ENCODE measurements around the gene CACNA2D3.

CACNA2D3 gene

DNA sequence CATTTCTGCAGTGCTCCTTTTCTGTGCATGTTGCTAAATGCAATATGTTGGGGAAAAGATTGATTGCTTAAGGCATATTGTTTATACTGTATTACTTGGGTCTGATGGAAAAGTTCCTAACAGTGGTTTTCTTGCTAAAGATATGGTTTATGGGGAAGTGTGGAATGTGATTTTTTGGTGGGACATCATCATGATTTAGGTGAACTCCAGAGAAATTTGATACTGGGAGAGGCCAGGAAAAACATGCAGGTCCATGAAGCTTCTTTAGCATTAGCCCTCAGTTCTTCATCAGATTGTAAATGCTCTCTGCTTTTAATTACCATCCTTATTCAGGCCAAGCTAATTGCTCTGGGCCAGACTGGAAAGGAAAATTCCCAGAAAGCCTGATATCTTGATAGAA, 658.0 kb downstream of the CACNA2D3 start:
- no peak for DNase-seq

DNA sequence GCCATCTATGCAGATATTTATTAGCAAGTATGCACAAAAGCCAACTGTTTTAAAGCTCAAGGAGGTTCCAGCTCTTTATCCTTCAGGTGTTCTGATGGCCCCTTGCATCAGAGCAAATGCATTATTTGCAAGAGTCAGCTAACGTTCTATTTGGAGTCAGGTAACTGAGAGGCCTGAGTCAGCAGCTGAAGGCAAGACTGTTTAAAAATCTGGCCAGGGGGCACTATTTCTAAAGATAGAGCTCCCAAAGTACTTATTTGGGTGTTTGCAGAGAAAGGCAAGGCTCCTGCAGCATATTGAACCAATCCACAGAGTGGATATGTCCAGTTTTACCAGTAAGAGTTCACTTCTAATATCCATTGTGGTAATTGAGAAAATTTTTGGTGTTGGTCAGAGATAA, 659.4 kb downstream of the CACNA2D3 start:
- no peak for DNase-seq

DNA sequence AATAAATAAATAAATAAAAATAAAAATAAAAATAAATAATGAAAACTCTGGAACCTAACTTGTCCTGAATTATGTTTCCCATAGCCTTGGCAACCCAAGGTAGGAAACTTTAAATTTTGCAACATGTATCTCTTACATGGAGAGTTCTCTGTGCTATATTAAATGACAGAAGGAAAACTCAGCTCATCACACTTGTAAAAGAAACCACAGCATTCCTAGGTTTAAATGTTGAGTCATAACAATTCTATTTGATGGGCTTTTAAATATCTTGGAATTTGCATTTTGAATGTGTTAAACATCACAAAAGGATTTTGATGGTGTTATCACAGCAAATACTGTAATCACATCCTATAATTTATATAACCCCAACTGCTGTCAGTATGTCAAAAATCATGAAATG, 661.3 kb downstream of the CACNA2D3 start:
- no peak for DNase-seq

DNA sequence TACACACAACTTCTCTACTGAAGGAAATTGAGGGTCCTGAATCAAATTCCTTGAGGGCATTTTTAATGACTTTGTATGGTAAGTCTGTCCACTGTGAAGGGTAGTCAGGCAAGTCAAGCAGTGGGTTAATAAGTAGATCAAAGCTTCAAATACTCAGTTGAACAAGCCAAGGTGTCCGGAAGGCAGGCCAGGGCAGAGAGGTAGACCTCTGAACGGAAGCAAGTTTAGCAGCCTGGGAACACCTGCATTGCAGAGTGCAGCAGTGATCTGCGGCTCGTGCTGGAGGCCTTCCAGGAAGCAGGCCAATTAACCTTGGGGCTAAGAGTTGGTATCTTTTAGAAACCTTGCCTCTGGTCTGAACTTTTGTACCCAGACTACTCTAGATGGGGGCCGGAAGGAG, 661.7 kb downstream of the CACNA2D3 start:
- DNase-seq: no peak

DNA sequence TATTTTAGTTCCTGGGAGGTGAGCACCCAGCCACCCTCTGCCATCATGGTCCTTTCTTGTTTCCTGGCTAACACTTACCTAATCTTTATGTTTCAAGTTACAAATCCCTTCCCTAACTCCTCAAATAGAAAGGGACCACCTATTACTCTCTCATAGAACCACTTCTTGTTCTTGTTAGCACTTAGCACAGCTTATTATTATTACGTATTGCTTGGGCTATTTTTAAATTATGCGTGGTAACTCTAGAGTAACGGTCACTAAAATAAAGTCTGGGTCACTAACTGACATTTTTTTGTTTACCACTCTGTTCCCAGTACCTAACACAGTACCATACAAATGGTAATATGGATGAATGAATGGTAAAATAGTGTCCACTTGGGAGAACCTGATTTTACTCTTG, 663.6 kb downstream of the CACNA2D3 start:
- no peak for DNase-seq

DNA sequence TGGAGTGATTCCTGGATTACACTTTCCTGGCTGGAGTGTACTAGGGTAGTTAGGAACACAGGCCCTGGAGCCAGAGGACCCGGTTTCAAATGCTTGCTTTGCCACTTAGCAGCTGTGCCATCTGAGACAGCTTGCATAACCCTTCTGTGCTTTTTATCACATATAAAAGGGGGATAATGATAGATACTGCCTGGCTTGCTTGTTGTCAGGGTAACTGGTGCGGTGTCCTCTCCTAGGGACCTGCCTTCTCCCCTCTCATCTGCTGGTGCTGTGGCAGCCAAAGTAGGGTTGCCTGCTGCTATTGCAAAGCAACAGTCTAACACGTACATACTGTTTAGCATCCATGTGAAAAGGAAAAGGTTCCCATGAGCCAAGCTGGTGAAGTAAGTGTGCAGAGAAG, 667.7 kb downstream of the CACNA2D3 start:
- DNase-seq: no peak

DNA sequence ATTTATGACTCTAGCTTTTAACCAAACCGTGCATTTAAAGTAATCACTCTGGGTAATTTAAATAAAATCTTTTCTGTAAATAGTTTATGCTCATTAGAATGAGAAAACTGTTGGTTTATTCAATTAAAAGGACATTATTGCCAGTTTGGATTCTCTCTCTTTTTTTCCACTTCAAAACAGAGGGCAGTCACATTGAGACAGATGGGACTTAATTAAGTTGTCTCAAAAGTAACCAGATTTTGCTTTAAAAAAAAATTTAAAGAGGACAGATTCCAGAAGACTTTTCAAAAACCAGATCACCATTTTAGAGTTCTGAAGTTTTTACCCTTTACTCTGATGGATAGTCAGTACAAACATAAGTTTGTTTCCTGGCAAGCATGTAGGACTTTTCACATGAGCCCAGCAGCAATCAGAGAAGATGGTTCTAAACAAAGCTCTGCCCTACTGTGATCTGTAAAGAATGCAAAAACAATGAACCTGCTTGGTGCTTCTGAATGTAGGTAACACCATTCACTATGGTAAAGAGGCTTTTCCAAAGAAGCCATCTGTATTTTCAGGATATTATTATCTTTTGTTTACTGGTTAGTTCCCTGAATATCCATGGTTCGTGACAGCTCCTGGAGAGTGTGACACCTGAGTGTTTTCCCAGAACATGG, 669.3 kb downstream of the CACNA2D3 start:
- no peak for DNase-seq

DNA sequence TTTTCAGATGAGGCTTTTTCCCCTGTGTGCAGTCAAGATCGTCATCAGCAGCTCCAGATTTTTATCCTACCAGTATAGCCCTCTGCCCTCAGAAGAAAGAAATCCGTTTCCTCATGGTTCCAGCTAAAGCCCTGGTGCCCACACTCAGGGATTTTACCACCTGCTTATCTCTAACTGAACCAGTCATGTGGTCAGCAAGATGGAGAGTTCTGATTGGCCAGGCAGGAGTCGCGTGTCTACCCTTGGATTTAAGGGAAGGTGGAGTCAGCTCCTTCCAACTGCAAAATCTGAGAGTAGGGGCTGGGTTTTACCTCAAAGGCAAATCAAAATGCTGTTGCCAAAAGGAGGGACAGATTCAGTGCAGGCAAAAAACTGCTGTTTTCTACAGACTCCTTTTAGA, 670.2 kb downstream of the CACNA2D3 start:
- DNase-seq: no peak

DNA sequence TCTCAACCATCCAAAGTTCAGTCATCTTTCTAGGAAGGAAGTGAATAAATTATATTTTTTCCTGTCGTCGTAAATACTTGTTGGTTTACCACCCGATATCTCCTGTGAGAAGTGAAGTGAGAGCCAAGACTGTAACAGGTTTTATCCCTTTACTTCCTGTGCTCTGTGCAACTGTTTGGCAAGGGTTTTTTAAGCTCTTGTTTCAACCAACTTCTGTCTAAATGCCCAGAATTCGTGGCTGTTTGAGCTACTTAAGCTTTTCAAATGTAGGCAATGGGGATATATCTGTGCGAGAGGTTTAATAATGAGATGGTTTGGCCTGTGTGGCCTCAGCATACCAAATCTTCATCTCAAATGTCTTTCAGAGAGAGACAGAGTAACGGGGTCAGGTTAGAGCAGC, 670.8 kb downstream of the CACNA2D3 start:
- DNase-seq: no peak

DNA sequence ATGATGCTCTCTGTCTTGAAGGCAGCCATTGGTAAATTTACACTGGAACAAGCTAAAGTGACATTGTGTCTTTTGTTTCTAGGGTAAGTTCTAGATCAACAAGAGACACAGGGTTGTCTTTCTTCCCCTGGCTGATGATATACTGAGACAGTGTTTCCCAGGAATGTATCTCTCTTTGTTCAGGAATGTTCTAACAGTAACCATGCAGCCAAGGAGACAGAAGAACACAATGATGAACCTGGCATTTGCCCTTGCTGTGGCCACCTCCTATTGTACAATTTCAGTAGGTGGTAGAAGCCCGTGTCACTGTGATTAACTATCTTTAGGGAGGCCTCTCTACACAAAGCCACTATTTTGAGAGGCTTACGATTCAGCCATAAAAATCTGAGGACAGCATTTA, 674.8 kb downstream of the CACNA2D3 start:
- no peak for DNase-seq

DNA sequence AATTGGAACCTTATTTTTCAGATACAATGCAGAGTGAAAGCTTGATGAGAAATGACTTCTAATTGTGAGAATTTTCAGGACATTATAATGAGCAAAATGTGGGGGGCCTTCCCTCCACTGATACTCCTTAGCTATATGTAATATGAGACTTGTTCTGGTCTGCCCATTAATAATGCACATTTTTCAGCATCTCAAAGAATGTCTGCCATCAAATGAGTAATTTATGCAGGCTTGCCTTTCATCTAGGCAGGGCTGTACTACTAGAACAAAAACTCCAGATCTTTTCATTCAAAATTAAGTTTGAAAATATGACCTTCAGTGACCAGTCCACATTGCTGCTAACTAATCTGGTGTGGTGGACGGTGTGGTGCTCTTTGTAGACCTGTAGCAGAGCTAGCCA, 678.1 kb downstream of the CACNA2D3 start:
- DNase-seq: no peak

DNA sequence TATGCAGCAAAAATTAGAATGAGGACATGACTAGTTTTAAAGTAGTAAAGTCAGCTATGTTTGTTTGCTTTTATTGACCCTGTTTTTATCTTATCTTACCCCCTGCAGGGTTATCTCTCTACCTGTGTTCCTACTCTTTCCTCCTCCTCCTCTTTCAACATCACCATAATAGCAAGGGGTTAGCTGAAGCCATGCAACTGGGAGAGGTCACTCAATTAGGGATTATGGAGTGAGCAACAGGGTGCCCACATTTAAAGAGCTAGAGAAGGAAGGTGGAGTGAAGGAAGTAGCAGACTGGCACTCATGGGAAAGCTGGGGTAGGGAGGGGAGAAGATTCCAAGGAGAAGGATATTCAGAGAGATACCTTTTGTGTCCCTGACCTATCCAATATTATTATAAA, 679.6 kb downstream of the CACNA2D3 start:
- DNase-seq: no peak

DNA sequence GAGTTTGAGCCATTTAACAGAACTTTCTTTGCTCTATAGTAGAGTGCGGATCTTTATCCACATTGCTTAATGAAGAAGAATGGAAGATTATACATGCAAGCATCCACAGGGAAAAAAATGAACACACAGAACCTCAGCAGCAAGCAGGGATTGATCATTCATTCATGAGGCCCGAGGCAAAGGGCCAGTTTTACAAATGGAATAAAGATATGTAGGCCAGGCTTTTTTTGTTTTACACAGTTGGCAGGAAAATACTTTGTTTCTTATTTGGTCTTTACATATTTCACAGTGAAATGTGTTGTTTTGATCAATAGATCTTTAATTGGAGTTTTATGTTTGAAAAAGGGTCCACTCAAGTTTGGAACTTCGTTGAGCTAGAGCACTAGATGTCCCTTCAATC, 688.0 kb downstream of the CACNA2D3 start:
- DNase-seq: no peak

DNA sequence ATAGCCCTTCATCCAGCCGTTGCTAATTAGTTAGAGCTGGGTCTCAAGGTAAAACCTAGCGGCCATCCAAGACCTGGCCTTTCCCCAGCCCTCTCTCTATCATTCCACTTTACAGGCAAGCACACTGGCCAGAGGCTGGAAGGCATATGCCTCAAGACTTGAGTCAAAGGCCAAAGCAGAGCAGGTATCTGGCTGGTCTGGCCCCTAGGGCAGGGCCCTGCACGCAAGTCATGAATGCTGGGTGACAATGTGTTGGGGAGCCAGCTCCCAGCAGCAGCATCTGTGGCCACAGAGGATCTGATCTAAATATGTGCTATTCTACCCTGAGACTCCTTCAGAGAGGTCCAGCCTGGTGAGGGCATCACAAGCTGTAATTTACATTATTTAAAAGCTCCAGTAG, 691.9 kb downstream of the CACNA2D3 start:
- no peak for DNase-seq

DNA sequence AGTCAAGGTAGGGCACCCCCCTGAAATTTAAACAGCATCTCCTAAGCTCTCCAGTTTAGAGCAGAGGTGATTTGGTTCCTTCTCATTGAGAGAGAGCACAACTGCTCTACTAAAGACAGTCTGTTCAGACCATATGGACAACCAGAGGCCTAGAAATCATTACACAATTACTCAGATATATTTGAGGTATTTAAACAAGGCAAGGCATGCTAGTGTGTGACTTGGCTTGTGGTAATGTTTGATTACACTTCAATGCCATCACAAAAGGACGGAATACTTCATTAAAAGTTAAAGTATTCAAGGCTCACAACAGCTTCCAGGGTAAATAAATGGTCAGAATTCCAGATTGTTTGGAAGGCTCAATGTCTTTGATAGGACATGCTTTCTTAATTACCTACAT, 695.3 kb downstream of the CACNA2D3 start:
- no peak for DNase-seq

DNA sequence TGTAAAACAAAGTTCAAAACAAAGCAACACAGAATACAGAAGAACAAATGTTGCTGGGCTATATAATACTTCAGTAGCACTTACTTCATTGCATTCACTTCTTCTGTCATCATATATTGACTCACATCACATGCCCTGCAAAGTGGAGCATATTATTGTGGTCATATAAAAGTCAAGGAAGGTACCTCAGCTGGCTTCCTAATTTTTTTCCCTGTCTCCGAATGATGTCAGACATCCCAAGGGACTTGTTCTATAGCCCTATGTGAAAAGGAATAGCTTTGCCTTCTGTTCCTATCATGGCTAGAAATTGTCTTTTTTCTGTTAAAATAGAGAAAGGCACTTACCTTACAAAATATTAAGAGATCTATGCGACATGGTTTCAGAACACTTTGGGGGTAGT, 696.1 kb downstream of the CACNA2D3 start:
- no peak for DNase-seq

DNA sequence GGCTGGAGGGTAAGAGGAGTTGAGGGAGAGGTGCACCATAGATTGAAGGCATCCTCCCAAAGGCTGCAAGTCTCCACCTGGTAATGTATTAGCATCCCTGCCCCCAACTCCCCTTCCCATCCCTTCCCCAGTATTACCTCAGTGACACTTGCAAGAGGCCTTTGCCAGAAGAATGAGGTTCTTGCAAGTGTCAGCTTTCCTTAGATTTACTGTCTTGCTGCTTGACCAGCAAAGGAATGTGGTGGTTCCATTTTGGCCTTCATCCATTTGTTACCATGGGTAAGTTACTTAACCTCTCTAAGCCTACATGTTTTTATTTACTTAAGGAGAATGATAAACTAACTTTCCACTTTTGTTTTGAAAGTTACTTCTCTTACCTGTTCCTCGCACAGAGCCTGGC, 696.6 kb downstream of the CACNA2D3 start:
- no peak for DNase-seq

DNA sequence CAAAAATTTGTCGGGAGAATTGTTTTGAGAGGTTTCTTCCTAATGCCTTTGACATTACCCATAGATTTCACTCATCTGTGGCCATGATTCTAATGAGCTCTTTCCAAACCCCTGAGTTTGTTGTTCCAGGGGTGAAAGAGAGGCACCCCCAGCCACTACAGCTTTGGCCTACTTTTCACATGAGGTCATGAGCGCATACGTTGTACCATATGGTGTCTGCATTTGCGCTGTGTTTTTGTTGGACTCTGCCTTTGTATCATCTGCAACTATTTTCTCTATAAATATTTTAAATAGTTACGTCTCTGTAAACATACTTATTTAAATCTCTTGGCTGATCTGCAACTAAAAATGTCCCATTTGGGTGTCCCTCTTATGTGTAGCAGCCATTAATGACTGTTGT, 697.6 kb downstream of the CACNA2D3 start:
- DNase-seq: no peak

DNA sequence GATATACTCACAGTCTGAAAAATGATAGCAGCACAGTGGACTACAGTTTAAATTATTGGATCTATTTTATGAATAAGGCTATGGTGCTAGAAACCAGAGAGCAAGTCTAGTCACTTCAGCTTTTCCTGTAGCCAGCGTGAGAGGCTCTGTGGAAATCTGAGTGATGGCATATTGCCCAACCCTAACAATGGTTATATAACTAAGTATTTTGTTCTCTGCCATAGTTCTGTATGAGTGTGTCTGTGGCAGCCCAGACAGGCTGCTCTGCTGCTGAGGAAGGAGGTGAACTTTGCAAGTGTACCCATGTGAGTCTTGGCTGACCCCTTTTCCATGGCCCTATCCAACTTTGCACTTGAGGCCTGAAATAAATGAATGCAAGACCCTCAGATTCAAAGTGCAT, 699.9 kb downstream of the CACNA2D3 start:
- DNase-seq: no peak

DNA sequence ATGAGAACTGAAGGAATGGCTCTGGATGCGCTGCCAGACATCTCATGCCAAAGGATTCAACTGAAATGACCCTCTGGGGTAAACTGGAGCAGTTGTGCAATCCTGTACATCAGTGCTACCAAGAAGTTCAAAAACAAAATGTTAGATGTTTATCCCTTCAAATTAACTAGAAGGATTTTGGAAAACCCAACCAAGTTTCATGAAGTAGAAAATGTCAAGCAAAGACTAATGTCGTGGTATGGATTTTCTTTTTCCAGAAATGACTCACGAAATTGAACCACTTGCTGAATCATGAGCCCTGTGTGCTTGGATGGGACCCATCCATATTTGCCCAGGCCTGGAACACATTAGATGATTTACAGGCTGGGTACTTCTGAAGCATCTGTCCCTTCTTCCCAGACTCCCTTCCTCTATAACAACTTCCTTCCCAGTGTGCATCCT, 703.9 kb downstream of the CACNA2D3 start:
- no peak for DNase-seq

DNA sequence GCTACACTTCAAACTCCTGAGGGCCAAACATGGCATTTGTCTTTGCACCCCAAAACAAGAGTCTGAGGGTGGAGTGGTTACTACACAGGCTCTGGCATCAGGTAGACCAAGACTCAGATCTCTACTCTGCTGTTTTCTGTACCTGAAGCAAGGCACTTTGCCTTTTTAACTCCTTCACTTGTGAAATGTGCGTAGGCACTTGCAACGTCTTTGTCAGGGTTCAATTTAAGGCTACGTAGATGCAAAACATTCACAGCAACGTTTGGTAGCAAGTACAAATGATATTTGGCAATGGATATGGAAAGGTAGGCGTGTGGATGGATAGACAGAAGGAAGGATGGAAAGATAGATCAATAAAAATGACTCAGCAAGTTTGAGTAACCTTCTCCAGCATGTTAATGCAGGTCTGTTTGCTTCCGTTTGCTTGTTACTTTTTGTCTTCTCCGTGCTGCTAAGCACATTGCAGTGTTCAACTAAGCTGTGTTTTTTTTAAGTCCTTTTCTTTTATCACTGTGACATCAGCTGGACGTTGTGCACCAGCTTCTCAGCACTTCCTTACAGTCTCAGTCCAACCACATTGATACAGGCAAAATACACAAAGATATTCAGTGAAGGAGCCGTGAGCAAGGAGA, 704.8 kb downstream of the CACNA2D3 start:
- DNase-seq: no peak

DNA sequence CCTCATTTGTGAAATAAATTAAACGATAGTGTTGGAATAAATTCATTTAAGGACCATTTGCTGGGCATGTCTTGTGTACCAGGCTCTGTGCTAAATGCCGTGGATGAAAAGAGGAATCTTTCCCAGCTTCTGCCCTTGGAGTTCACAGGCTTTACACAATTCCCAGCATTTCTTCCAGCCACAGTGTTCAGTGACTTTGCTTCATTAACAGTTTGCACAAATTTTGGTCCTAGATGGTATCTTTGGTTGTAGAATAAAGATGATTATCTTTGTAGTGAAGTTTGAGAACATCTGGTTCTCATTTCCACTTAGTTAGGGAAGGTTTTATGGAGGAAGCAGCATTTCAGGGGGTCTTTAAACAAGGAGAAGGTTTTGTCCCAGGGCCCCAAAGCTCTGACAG, 705.4 kb downstream of the CACNA2D3 start:
- no peak for DNase-seq

DNA sequence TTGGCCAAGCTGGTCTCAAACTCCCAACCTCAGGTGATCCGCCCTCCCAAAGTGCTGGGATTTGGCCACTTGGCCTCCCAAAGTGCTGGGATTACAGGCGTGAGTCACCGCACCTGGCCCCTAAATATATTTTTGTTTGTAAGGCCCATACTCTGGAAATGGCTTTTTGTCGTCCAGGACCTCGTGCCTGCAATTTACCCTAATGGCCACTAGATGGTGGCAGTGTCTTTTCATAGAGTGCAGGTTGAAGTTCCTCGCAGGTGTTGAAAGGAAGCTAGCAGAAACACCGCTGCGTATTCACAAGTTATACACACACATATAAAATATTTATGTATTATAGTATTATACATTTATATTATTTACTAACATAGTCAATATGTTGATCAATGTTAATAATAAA, 708.3 kb downstream of the CACNA2D3 start:
- no peak for DNase-seq

DNA sequence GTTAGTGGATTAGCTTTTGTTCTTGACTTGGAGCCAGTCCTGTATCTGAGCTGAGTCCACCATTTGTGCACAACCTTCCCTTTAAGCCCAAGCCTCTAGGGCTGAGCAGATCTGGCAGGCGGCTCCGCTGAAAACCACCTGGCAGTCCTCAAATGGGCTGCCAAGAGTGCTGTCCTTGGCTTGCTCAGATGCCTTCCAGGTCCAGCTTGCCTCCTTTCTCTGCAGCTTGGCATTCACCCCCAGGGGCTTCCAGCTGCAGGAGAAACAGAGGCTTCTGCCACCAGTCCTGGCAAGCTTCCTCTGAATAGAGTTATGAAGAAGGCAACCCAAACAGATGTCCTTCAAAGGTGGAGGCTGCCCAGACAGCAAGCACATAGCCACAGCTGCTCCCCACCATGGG, 708.8 kb downstream of the CACNA2D3 start:
- DNase-seq: no peak

DNA sequence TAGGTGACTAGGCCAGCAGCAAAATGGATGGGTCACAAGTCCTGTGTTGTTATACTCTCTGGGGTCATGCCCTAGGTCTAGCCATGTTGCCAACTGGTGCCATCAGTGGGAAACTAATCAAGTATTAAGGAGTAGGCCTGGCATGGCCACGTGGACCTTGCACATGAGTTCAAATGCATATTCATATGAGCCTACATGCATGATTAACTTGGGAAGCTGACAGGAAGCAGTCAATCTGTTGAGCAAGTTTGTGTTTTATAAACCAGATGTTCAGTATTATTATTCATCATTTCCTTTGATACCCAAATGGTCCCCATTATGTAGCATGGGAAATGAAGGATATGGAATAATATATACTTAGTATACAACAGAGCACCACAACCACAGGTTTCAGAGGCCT, 710.5 kb downstream of the CACNA2D3 start:
- no peak for DNase-seq

Measured in CD4-positive, alpha-beta T cell treated with Interleukin-17A for 4 hours (primary cell).